SK-N-SH (cell line): ENCODE measurements around the gene RGS7. TPM values are rescaled to one million over a fixed set of nuclear protein-coding genes. Genes with fewer than 3 reads are reported as not detected.

Experiments
- CTCF ChIA-PET: fragments of 300-600, 350-600 bp; formaldehyde crosslinking; extraction: SDS; loops from one replicate; lab custom pipeline; 2021; lab: Yijun Ruan, JAX
- POLR2A ChIA-PET: fragments of 350-600 bp; sonication (Branson Sonifier 250); formaldehyde crosslinking; extraction: SDS; loops from one replicate; lab custom pipeline; 2020; ENCODE audit warnings: antibody characterized with exemption, inconsistent platforms; lab: Yijun Ruan, JAX
- DNase-seq: peaks from one replicate; pipeline ENCODE4 v3.0.0; 2012
- H2AFZ ChIP-seq: fragments of 200-600 bp; sonication (generic); 2 replicates; pipeline ENCODE4 v1.8.1; 2016; ENCODE audit warnings: antibody characterized with exemption, mild to moderate bottlenecking, low read depth
- H3F3A ChIP-seq: fragments of 200-600 bp; sonication (generic); replicated peaks from 2 replicates; pipeline ENCODE3; 2016; ENCODE audit warnings: antibody characterized with exemption, mild to moderate bottlenecking; ENCODE audit not compliant: insufficient read depth
- H3K27ac ChIP-seq, 2 experiments: fragments of 200-500 bp in 1 of 2; fragments of 200-600 bp in 1 of 2; sonication (Bioruptor generic) in 1 of 2; sonication (generic), shearing (Covaris generic) in 1 of 2; 2 replicates each; pipeline versions ENCODE4 v1.5.1 to v1.6.1; 2014 to 2016; ENCODE audit warnings: low read depth in 2 of 2, inconsistent platforms in 1 of 2, low read length in 1 of 2, mild to moderate bottlenecking in 1 of 2, mixed read lengths in 1 of 2
- H3K27me3 ChIP-seq: fragments of 200-600 bp; sonication (generic), shearing (Covaris generic); 2 replicates; pipeline ENCODE4 v1.6.1; 2016; ENCODE audit warnings: mixed run types; ENCODE audit not compliant: insufficient read depth
- H3K36me3 ChIP-seq, 2 experiments: fragments of 200-500 bp in 1 of 2; fragments of 200-600 bp in 1 of 2; sonication (Bioruptor generic) in 1 of 2; sonication (generic) in 1 of 2; replicated peaks in 1 of 2; 2 replicates each; pipeline versions ENCODE3 to v1.5.1; 2014 to 2016; ENCODE audit warnings: low read length in 1 of 2, mild to moderate bottlenecking in 1 of 2; ENCODE audit not compliant: insufficient read depth in 2 of 2, control insufficient read depth in 1 of 2
- H3K4me1 ChIP-seq, 2 experiments: fragments of 200-500 bp in 1 of 2; fragments of 200-600 bp in 1 of 2; sonication (Bioruptor generic) in 1 of 2; sonication (generic), shearing (Covaris generic) in 1 of 2; 2 replicates each; pipeline versions ENCODE4 v1.5.1 to v1.6.1; 2014 to 2016; ENCODE audit warnings: low read depth in 1 of 2, low read length in 1 of 2, mixed run types in 1 of 2; ENCODE audit not compliant: insufficient read depth in 2 of 2, control insufficient read depth in 1 of 2
- H3K4me2 ChIP-seq: fragments of 200-600 bp; sonication (generic), shearing (Covaris generic); 2 replicates; pipeline ENCODE4 v1.6.1; 2017; ENCODE audit warnings: mixed run types
- H3K4me3 ChIP-seq, 2 experiments: fragments of 200-500 bp in 1 of 2; fragments of 200-600 bp in 1 of 2; sonication (Bioruptor generic) in 1 of 2; sonication (generic), shearing (Covaris generic) in 1 of 2; 2 replicates each; pipeline versions ENCODE4 v1.5.1 to v1.8.1; 2014 to 2016; ENCODE audit warnings: low read depth in 2 of 2, inconsistent platforms in 1 of 2, low read length in 1 of 2, mild to moderate bottlenecking in 1 of 2, mixed read lengths in 1 of 2, moderate library complexity in 1 of 2
- H3K79me2 ChIP-seq: fragments of 200-600 bp; sonication (generic); 2 replicates; pipeline ENCODE4 v1.8.1; 2017; ENCODE audit warnings: mild to moderate bottlenecking; ENCODE audit not compliant: insufficient read depth
- H3K9ac ChIP-seq: fragments of 200-600 bp; sonication (generic); 2 replicates; pipeline ENCODE4 v1.6.1; 2017; ENCODE audit warnings: mixed run types
- H3K9me2 ChIP-seq: fragments of 200-600 bp; sonication (generic); 2 replicates; pipeline ENCODE4 v1.6.1; 2017; ENCODE audit warnings: mixed run types
- H3K9me3 ChIP-seq: fragments of 200-600 bp; sonication (generic); 2 replicates; pipeline ENCODE4 v1.6.1; 2017; ENCODE audit warnings: mixed run types, mild to moderate bottlenecking, moderate library complexity
- H4K20me1 ChIP-seq: fragments of 200-600 bp; sonication (generic); 2 replicates; pipeline ENCODE4 v1.6.1; 2017; ENCODE audit warnings: mild to moderate bottlenecking, mixed run types; ENCODE audit not compliant: insufficient read depth
- EZH2phosphoT487 ChIP-seq: fragments of 200-600 bp; sonication (generic); IDR thresholded peaks from 2 replicates; pipeline ENCODE4 v1.6.1; 2017; ENCODE audit warnings: low read depth, mixed run types, mild to moderate bottlenecking, antibody characterized with exemption, moderate library complexity, borderline replicate concordance
- GATA2 ChIP-seq: sonication (generic); formaldehyde crosslinking; IDR thresholded peaks from 2 replicates; pipeline ENCODE4 v1.5.0; 2020; ENCODE audit warnings: mild to moderate bottlenecking, missing genetic modification reagents
- IRF3 ChIP-seq: fragments of 150-350 bp; IDR thresholded peaks from 2 replicates; pipeline ENCODE4 v1.6.1; 2016; ENCODE audit warnings: mild to moderate bottlenecking, low read depth, low read length
- MEF2A ChIP-seq: IDR thresholded peaks from 2 replicates; pipeline ENCODE4 v1.4.0; 2012; ENCODE audit warnings: low read depth, borderline replicate concordance
- MXI1 ChIP-seq: IDR thresholded peaks from 2 replicates; pipeline ENCODE4 v1.6.1; 2012; ENCODE audit warnings: mild to moderate bottlenecking, low read depth, low read length, improper control_type of control experiment
- NFIC ChIP-seq: IDR thresholded peaks from 2 replicates; pipeline ENCODE4 v1.4.0; 2012; ENCODE audit warnings: borderline replicate concordance
- PBX3 ChIP-seq: IDR thresholded peaks from 2 replicates; pipeline ENCODE4; 2012
- RFX5 ChIP-seq: IDR thresholded peaks from 2 replicates; pipeline ENCODE4 v1.6.1; 2012; ENCODE audit warnings: mild to moderate bottlenecking, improper control_type of control experiment, low read length
- SIN3A ChIP-seq: IDR thresholded peaks from 2 replicates; pipeline ENCODE4 v1.6.1; 2012; ENCODE audit warnings: low read depth, mild to moderate bottlenecking, low read length, moderate library complexity, borderline replicate concordance
- WGBS: methylation state at CpG from one replicate; pipeline ENCODE4 v1.1.6; 2017; ENCODE audit warnings: low lambda C conversion rate; 5-methylcytosine and 5-hydroxymethylcytosine counted together
- polyA plus RNA-seq, 3 experiments: library from polyadenylated mRNA; depleted of rRNA; stranded (reverse); fragments of >200 nt; gene quantifications; 2 replicates each; pipeline ENCODE4 v1.2.3, GENCODE V29; 2012
- TF ChIP-seq, protein P1 (sequence below): fragments of 150-350 bp; IDR thresholded peaks from 2 replicates; pipeline ENCODE4 v1.6.1; 2017; ENCODE audit warnings: antibody characterized with exemption, low read length, low read depth, borderline replicate concordance
- TF ChIP-seq, protein P2 (sequence below): fragments of 200-600 bp; sonication (generic); IDR thresholded peaks from 2 replicates; pipeline ENCODE4 v1.6.1; 2017; ENCODE audit warnings: antibody characterized with exemption, mild to moderate bottlenecking, moderate library complexity
- TF ChIP-seq, protein P3 (sequence below): IDR thresholded peaks from 2 replicates; pipeline ENCODE4 v1.4.0; 2012; ENCODE audit warnings: low read depth, borderline replicate concordance

The RGS7 gene
- polyA plus RNA-seq, 1 of the 3 experiments (the other 2 are of a cell fraction), result 0.36 TPM

DNA sequence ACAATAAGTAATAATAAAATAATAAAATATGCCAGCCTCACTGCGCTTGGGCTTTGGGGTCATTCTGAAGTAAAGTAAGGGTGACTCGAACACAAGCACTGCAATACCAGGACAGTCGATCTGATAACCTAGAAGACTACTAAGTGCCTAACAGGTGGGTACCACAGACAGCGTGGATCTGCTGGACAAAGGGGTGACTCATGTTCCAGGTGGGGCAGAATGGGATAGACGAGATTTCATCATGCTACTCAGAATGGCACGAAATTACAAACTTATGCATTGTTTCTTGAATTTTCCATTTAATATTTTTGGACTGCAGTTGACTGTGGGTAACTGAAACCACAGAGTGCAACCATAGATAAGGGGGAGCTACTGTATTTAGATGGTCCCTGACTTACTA lies 523.9 kb downstream of the RGS7 start:
- H2AFZ ChIP-seq, result no peak overlapping the region
- H3K4me2 ChIP-seq, result no peak overlapping the region
- H3K9ac ChIP-seq, result no peak overlapping the region
- no peaks in the 10 kb centered on the region for H3K9me2 ChIP-seq
- H3K79me2 ChIP-seq, result no peaks in the 10 kb centered on the region
- peaks cover 7% of the 10 kb centered on the region for H3F3A ChIP-seq
- no peaks in the 10 kb centered on the region for H4K20me1 ChIP-seq
- H3K9me3 ChIP-seq, result no peaks in the 10 kb centered on the region
- H3K27me3 ChIP-seq, result no peaks in the 10 kb centered on the region
- ChIA-PET POLR2A (no interaction called here), CTCF (no interaction called here)
- TF ChIP-seq IRF3 (no peak), PBX3 (no peak), SIN3A (no peak), RFX5 (no peak), GATA2 (CRISPR knock-in tag) (no peak), NFIC (no peak), MXI1 (no peak), EZH2phosphoT487 (no peak), MEF2A (no peak)
- TF ChIP-seq, protein P1, sequence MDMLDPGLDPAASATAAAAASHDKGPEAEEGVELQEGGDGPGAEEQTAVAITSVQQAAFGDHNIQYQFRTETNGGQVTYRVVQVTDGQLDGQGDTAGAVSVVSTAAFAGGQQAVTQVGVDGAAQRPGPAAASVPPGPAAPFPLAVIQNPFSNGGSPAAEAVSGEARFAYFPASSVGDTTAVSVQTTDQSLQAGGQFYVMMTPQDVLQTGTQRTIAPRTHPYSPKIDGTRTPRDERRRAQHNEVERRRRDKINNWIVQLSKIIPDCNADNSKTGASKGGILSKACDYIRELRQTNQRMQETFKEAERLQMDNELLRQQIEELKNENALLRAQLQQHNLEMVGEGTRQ, result no peak
- TF ChIP-seq, protein P2, sequence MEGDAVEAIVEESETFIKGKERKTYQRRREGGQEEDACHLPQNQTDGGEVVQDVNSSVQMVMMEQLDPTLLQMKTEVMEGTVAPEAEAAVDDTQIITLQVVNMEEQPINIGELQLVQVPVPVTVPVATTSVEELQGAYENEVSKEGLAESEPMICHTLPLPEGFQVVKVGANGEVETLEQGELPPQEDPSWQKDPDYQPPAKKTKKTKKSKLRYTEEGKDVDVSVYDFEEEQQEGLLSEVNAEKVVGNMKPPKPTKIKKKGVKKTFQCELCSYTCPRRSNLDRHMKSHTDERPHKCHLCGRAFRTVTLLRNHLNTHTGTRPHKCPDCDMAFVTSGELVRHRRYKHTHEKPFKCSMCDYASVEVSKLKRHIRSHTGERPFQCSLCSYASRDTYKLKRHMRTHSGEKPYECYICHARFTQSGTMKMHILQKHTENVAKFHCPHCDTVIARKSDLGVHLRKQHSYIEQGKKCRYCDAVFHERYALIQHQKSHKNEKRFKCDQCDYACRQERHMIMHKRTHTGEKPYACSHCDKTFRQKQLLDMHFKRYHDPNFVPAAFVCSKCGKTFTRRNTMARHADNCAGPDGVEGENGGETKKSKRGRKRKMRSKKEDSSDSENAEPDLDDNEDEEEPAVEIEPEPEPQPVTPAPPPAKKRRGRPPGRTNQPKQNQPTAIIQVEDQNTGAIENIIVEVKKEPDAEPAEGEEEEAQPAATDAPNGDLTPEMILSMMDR, result no peak
- TF ChIP-seq, protein P3, sequence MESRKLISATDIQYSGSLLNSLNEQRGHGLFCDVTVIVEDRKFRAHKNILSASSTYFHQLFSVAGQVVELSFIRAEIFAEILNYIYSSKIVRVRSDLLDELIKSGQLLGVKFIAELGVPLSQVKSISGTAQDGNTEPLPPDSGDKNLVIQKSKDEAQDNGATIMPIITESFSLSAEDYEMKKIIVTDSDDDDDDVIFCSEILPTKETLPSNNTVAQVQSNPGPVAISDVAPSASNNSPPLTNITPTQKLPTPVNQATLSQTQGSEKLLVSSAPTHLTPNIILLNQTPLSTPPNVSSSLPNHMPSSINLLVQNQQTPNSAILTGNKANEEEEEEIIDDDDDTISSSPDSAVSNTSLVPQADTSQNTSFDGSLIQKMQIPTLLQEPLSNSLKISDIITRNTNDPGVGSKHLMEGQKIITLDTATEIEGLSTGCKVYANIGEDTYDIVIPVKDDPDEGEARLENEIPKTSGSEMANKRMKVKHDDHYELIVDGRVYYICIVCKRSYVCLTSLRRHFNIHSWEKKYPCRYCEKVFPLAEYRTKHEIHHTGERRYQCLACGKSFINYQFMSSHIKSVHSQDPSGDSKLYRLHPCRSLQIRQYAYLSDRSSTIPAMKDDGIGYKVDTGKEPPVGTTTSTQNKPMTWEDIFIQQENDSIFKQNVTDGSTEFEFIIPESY, result no peak
- H3K27ac ChIP-seq, result no peak overlapping the region
- no peak overlapping the region for H3K4me3 ChIP-seq
- no peaks in the 10 kb centered on the region for H3K36me3 ChIP-seq
- WGBS, result 76% methylated on average over 6 of the region's 6 CpGs
- H3K4me1 ChIP-seq, result no peaks in the 10 kb centered on the region; a peak in 1 of 4 replicates
- no peak for DNase-seq
